Measurements from ENCODE around the gene ORC5. TPM values are rescaled to one million over a fixed set of nuclear protein-coding genes. Genes with fewer than 3 reads are reported as not detected.

Gene ORC5
- total RNA-seq, 1 donor from 2014 or later, result 20.0 TPM

DNA sequence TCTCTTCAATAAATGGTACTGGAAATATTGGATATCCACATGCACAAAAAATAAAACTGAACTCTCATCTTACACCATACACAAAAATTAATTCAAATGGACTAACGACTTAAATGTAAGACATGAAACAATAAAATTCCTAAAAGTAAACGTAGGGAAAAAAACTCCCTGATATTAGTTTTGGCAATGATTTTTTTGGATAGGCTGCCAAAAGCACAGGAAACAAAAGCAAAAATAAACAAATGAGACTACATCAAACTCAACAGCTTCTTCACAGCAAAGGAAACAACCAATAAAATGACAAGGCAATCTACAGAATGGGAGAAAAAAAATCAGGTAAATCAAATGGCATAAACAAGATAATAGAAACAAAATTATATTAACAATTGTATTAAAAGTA lies 65.7 kb downstream of the ORC5 start:
- Mint-ChIP-seq H3K9me3 (ENCODE audit: unreplicated experiment) (peaks cover 16% of the 10 kb centered on the region), H3K27ac (ENCODE audit: unreplicated experiment) (no peak overlapping the region), H3K4me1 (ENCODE audit: unreplicated experiment) (peaks cover 7% of the 10 kb centered on the region), H3K27me3 (ENCODE audit: unreplicated experiment) (no peaks in the 10 kb centered on the region), H3K4me3 (ENCODE audit: unreplicated experiment) (no peak overlapping the region), H3K36me3 (ENCODE audit: unreplicated experiment) (peaks cover 31% of the 10 kb centered on the region)
- TF ChIP-seq, protein P1, sequence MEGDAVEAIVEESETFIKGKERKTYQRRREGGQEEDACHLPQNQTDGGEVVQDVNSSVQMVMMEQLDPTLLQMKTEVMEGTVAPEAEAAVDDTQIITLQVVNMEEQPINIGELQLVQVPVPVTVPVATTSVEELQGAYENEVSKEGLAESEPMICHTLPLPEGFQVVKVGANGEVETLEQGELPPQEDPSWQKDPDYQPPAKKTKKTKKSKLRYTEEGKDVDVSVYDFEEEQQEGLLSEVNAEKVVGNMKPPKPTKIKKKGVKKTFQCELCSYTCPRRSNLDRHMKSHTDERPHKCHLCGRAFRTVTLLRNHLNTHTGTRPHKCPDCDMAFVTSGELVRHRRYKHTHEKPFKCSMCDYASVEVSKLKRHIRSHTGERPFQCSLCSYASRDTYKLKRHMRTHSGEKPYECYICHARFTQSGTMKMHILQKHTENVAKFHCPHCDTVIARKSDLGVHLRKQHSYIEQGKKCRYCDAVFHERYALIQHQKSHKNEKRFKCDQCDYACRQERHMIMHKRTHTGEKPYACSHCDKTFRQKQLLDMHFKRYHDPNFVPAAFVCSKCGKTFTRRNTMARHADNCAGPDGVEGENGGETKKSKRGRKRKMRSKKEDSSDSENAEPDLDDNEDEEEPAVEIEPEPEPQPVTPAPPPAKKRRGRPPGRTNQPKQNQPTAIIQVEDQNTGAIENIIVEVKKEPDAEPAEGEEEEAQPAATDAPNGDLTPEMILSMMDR (IDR thresholded peaks at IDR 0.05), result no peak
- no peak for DNase-seq (ENCODE audit: extremely low spot score, unreplicated experiment)

- Mint-ChIP-seq H3K4me1 (ENCODE audit: unreplicated experiment) (peaks cover 7% of the 10 kb centered on the region), H3K4me3 (ENCODE audit: unreplicated experiment) (no peak overlapping the region), H3K27ac (ENCODE audit: unreplicated experiment) (no peak overlapping the region), H3K9me3 (ENCODE audit: unreplicated experiment) (peaks cover 8% of the 10 kb centered on the region), H3K27me3 (ENCODE audit: unreplicated experiment) (no peaks in the 10 kb centered on the region), H3K36me3 (ENCODE audit: unreplicated experiment) (peaks cover 23% of the 10 kb centered on the region)
- TF ChIP-seq, protein P1 (IDR thresholded peaks at IDR 0.05), result no peak
- no peak for DNase-seq (ENCODE audit: extremely low spot score, unreplicated experiment)
These were observed 69.8 kb downstream of the ORC5 start for GRCh38 chr7:104137971-104138370.

GRCh38 chr7:104137511-104137910 lies 70.3 kb downstream of the ORC5 start:
- no peak overlapping the region for H3K27ac Mint-ChIP-seq (ENCODE audit: unreplicated experiment)
- H3K27me3 Mint-ChIP-seq (ENCODE audit: unreplicated experiment), result no peaks in the 10 kb centered on the region
- TF ChIP-seq, protein P1 (IDR thresholded peaks at IDR 0.05), result no peak
- peaks cover 7% of the 10 kb centered on the region for H3K4me1 Mint-ChIP-seq (ENCODE audit: unreplicated experiment)
- no peak for DNase-seq (ENCODE audit: extremely low spot score, unreplicated experiment)
- H3K36me3 Mint-ChIP-seq (ENCODE audit: unreplicated experiment), result peaks cover 23% of the 10 kb centered on the region
- H3K9me3 Mint-ChIP-seq (ENCODE audit: unreplicated experiment), result peaks cover 8% of the 10 kb centered on the region
- no peak overlapping the region for H3K4me3 Mint-ChIP-seq (ENCODE audit: unreplicated experiment)

GRCh38 chr7:104136981-104137380 lies 70.8 kb downstream of the ORC5 start:
- H3K4me3 Mint-ChIP-seq (ENCODE audit: unreplicated experiment), result no peak overlapping the region
- H3K36me3 Mint-ChIP-seq (ENCODE audit: unreplicated experiment), result peaks cover 20% of the 10 kb centered on the region
- peaks cover 5% of the 10 kb centered on the region for H3K9me3 Mint-ChIP-seq (ENCODE audit: unreplicated experiment)
- H3K4me1 Mint-ChIP-seq (ENCODE audit: unreplicated experiment), result peaks cover 7% of the 10 kb centered on the region
- no peaks in the 10 kb centered on the region for H3K27me3 Mint-ChIP-seq (ENCODE audit: unreplicated experiment)
- TF ChIP-seq, protein P1 (IDR thresholded peaks at IDR 0.05), result no peak
- no peak overlapping the region for H3K27ac Mint-ChIP-seq (ENCODE audit: unreplicated experiment)
- no peak for DNase-seq (ENCODE audit: extremely low spot score, unreplicated experiment)

GRCh38 chr7:104136561-104136960 lies 71.3 kb downstream of the ORC5 start:
- Mint-ChIP-seq H3K4me3 (ENCODE audit: unreplicated experiment) (no peak overlapping the region), H3K4me1 (ENCODE audit: unreplicated experiment) (peaks cover 7% of the 10 kb centered on the region)

More at GRCh38 chr7:104136561-104136960, 71.3 kb downstream of the ORC5 start:
- TF ChIP-seq, protein P1 (IDR thresholded peaks at IDR 0.05), result no peak
- H3K9me3 Mint-ChIP-seq (ENCODE audit: unreplicated experiment), result peaks cover 1% of the 10 kb centered on the region
- no peaks in the 10 kb centered on the region for H3K27me3 Mint-ChIP-seq (ENCODE audit: unreplicated experiment)
- H3K27ac Mint-ChIP-seq (ENCODE audit: unreplicated experiment), result no peak overlapping the region
- H3K36me3 Mint-ChIP-seq (ENCODE audit: unreplicated experiment), result peaks cover 16% of the 10 kb centered on the region
- DNase-seq (ENCODE audit: extremely low spot score, unreplicated experiment), result no peak
